Liver (tissue), 9 donors: ENCODE results near the gene TRIM14. TPM values are rescaled to one million over a fixed set of nuclear protein-coding genes. Genes with fewer than 3 reads are reported as not detected.

Experiments
- DNase-seq: peaks from one replicate; pipeline ENCODE4 v3.0.0-alpha.2; 2017; ENCODE audit warnings: low spot score
- H3K27ac ChIP-seq, 2 donors: one replicate each; pipeline ENCODE4 v1.7.0; 2013; ENCODE audit warnings: inconsistent platforms in 2 of 2, low read length in 2 of 2, control low read depth in 1 of 2, low read depth in 1 of 2, mild to moderate bottlenecking in 1 of 2
- H3K27me3 ChIP-seq, 4 donors: one replicate each; pipeline versions ENCODE4 v1.6.1 to v1.7.0; 2013; ENCODE audit warnings: low read length in 3 of 4, inconsistent platforms in 1 of 4, mild to moderate bottlenecking in 1 of 4, moderate library complexity in 1 of 4; ENCODE audit not compliant: control insufficient read depth in 4 of 4, insufficient read depth in 4 of 4
- H3K36me3 ChIP-seq, 4 donors: one replicate each; pipeline versions ENCODE4 v1.6.1 to v1.7.0; 2013; ENCODE audit warnings: low read length in 3 of 4, mild to moderate bottlenecking in 3 of 4, low read depth in 1 of 4, moderate library complexity in 1 of 4; ENCODE audit not compliant: control insufficient read depth in 4 of 4, insufficient read depth in 3 of 4
- H3K4me1 ChIP-seq, 4 donors: one replicate each; pipeline versions ENCODE4 v1.6.1 to v1.7.0; 2013; ENCODE audit warnings: low read length in 3 of 4, mild to moderate bottlenecking in 3 of 4, moderate library complexity in 1 of 4; ENCODE audit not compliant: control insufficient read depth in 4 of 4, insufficient read depth in 4 of 4
- H3K4me3 ChIP-seq, 3 donors: one replicate each; pipeline versions ENCODE4 v1.6.1 to v1.7.0; 2013; ENCODE audit warnings: low read length in 3 of 3, control low read depth in 1 of 3, low read depth in 1 of 3, mild to moderate bottlenecking in 1 of 3
- H3K9ac ChIP-seq, 2 donors: one replicate each; pipeline ENCODE4 v1.7.0; 2013; ENCODE audit warnings: low read length in 2 of 2, mild to moderate bottlenecking in 2 of 2, moderate library complexity in 2 of 2, control low read depth in 1 of 2, low read depth in 1 of 2
- H3K9me3 ChIP-seq, 4 donors: one replicate each; pipeline versions ENCODE4 v1.6.1 to v1.7.0; 2013; ENCODE audit warnings: low read length in 3 of 4; ENCODE audit not compliant: control insufficient read depth in 4 of 4
- CTCF ChIP-seq: fragments of 150-350 bp; IDR thresholded peaks from 2 replicates; pipeline ENCODE4 v1.5.1; 2017; ENCODE audit warnings: improper control_type of control experiment, low read depth, low read length; ENCODE audit not compliant: missing input control
- EGR1 ChIP-seq, 2 donors: IDR thresholded peaks; 2 replicates each; pipeline ENCODE4 v1.6.1; 2016 to 2018; ENCODE audit warnings: antibody characterized with exemption in 2 of 2, low read depth in 2 of 2
- FOXA1 ChIP-seq: IDR thresholded peaks from 2 replicates; pipeline ENCODE4 v1.6.1; 2016; ENCODE audit warnings: antibody characterized with exemption
- FOXA2 ChIP-seq: IDR thresholded peaks from 2 replicates; pipeline ENCODE4 v1.6.1; 2016; ENCODE audit warnings: antibody characterized with exemption
- GABPA ChIP-seq, 2 donors: IDR thresholded peaks in 1 of 2; conservative IDR thresholded peaks in 1 of 2; 2 replicates each; pipeline ENCODE4 v1.6.1; 2016; ENCODE audit warnings: antibody characterized with exemption in 2 of 2, mild to moderate bottlenecking in 1 of 2, moderate library complexity in 1 of 2
- HNF4A ChIP-seq, 2 donors: conservative IDR thresholded peaks; 2 replicates each; pipeline ENCODE4 v1.6.1; 2016; ENCODE audit warnings: antibody characterized with exemption in 2 of 2, mild to moderate bottlenecking in 2 of 2
- NR2F2 ChIP-seq: IDR thresholded peaks from 2 replicates; pipeline ENCODE4 v1.6.1; 2016; ENCODE audit warnings: antibody characterized with exemption
- REST ChIP-seq: IDR thresholded peaks from 2 replicates; pipeline ENCODE4 v1.6.1; 2016; ENCODE audit warnings: antibody characterized with exemption, mild to moderate bottlenecking
- RXRA ChIP-seq, 2 donors: IDR thresholded peaks; 2 replicates each; pipeline ENCODE4 v1.6.1; 2017 to 2018; ENCODE audit warnings: antibody characterized with exemption in 2 of 2, mild to moderate bottlenecking in 1 of 2
- SP1 ChIP-seq: IDR thresholded peaks from 2 replicates; pipeline ENCODE4 v1.6.1; 2018; ENCODE audit warnings: antibody characterized with exemption, mild to moderate bottlenecking
- TAF1 ChIP-seq: conservative IDR thresholded peaks from 2 replicates; pipeline ENCODE4 v1.6.1; 2016; ENCODE audit warnings: antibody characterized with exemption, mild to moderate bottlenecking
- YY1 ChIP-seq: IDR thresholded peaks from 2 replicates; pipeline ENCODE4 v1.6.1; 2016; ENCODE audit warnings: antibody characterized with exemption, mild to moderate bottlenecking
- WGBS: extraction: QIAGEN DNeasy Blood & Tissue Kit; methylation state at CpG from one replicate; pipeline ENCODE4 v1.1.7; 2013; 5-methylcytosine and 5-hydroxymethylcytosine counted together
- polyA plus RNA-seq, 2 donors: library from polyadenylated mRNA; stranded (reverse) in 1 of 2; unstranded in 1 of 2; fragments of 200-250 nt in 1 of 2; fragments of >200 nt in 1 of 2; fragmentation: Nextera tagmentation in 1 of 2; extraction: Ambion mirVana in 1 of 2; gene quantifications; one replicate each; pipeline versions ENCODE4 v1.2.1 to v1.2.3, GENCODE V29; 2013 to 2015
- total RNA-seq, 2 donors: library from RNA; depleted of rRNA; stranded (reverse); fragments of >200 nt; gene quantifications; one replicate each; pipeline ENCODE4 v1.2.3, GENCODE V29; 2014
- TF ChIP-seq, protein P1 (sequence below): IDR thresholded peaks from 2 replicates; pipeline ENCODE4 v1.6.1; 2016; ENCODE audit warnings: antibody characterized with exemption
- donor health status: healthy.
- donor health status: healthy.
- donor health status: healthy.
- donor health status: healthy.
- donor health status: healthy.

The TRIM14 gene
- total and polyA plus RNA-seq, 4 donors, result 15.2 to 22.0 (median 17.8) TPM

DNA sequence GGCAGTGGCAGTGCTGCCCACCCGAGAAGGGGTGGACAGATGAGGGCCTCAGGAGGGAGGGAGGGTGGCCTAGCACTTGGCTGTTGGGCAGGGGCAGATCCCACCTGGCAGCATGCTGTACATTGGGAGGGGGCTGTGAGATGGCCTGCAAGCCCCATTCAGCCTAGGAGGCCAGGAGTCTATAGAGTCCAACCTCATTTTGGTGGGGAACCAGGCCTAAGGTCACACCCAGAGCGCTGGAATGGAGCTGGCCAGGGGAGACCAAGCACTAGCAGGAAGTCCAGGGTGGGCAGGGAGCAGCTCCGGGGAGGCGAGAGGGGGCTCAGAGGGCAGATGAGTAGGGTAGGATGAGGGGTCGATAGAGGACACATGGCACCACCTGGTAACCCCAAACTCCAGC lies 22.9 kb downstream of the TRIM14 start:
- peaks cover 6 to 22% (median 14%) of the 10 kb centered on the region in 4 donors for H3K36me3 ChIP-seq
- 96% methylated on average over 5 of the region's 5 CpGs for WGBS

GRCh38 chr9:98095401-98095800 lies 23.6 kb downstream of the TRIM14 start:
- H3K9me3 ChIP-seq, result no peaks in the 10 kb centered on the region
- DNase-seq, result no peak
- peaks cover 6 to 24% (median 14%) of the 10 kb centered on the region in 4 donors for H3K36me3 ChIP-seq
- H3K27ac ChIP-seq, result no peak overlapping the region
- WGBS, result 94% methylated on average over 7 of the region's 7 CpGs
- TF ChIP-seq FOXA1 (no peak), FOXA2 (no peak), HNF4A (conservative IDR thresholded peaks at IDR 0.05) (no peak), CTCF (no peak)
- H3K9ac ChIP-seq, result no peak overlapping the region
- no peak overlapping the region for H3K4me3 ChIP-seq
- H3K4me1 ChIP-seq, result peaks cover 0 to 5% (median 2%) of the 10 kb centered on the region in 4 donors
- no peaks in the 10 kb centered on the region for H3K27me3 ChIP-seq

More for the DNA sequence above, 22.9 kb downstream of the TRIM14 start:
- Histone ChIP-seq H3K9me3 (no peaks in the 10 kb centered on the region), H3K4me3 (no peak overlapping the region), H3K4me1 (peaks cover 0 to 5% (median 2%) of the 10 kb centered on the region in 4 donors), H3K27me3 (no peaks in the 10 kb centered on the region), H3K27ac (no peak overlapping the region), H3K9ac (no peak overlapping the region)
- DNase-seq, result no peak
- TF ChIP-seq EGR1 (IDR thresholded peaks at IDR 0.05; ENCODE audit: low read depth in 2 of 2), result no peak
- no peak for TF ChIP-seq SP1
- no peak for TF ChIP-seq TAF1
- TF ChIP-seq, protein P1, sequence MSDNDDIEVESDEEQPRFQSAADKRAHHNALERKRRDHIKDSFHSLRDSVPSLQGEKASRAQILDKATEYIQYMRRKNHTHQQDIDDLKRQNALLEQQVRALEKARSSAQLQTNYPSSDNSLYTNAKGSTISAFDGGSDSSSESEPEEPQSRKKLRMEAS, result no peak
- no peak for TF ChIP-seq YY1
- no peak for TF ChIP-seq GABPA (IDR thresholded peaks at IDR 0.05 in 1 of 2, conservative IDR thresholded peaks at IDR 0.05 in 1 of 2)
- TF ChIP-seq NR2F2, result no peak
- TF ChIP-seq RXRA (IDR thresholded peaks at IDR 0.05), result no peak
- TF ChIP-seq HNF4A (conservative IDR thresholded peaks at IDR 0.05), result no peak
- no peak for TF ChIP-seq REST
- TF ChIP-seq CTCF, result no peak
